HG02588 (cell line): ENCODE results near the gene RBBP8NL.
A peak's percentile ranks its signal among the peaks of the same experiment; 100 is the strongest.

Experiments used
- ATAC-seq: cut with Tn5 transposase; IDR thresholded peaks from one replicate; pipeline ENCODE4 v1.9.1; 2021; ENCODE audit warnings: mild to moderate bottlenecking, moderate library complexity; ENCODE audit not compliant: unreplicated experiment

The RBBP8NL gene

GRCh38 chr20:62393830-62394229, 33.5 kb downstream of the RBBP8NL start:
- no peak for ATAC-seq

- ATAC-seq = no peak
Observed at GRCh38 chr20:62393335-62393665, 34.0 kb downstream of the RBBP8NL start.

- ATAC-seq = no peak
Observed at GRCh38 chr20:62392621-62393334, 34.6 kb downstream of the RBBP8NL start.

- ATAC-seq = no peak
Observed at GRCh38 chr20:62392077-62392418, 35.3 kb downstream of the RBBP8NL start.

GRCh38 chr20:62391165-62392076, 35.9 kb downstream of the RBBP8NL start:
- no peak for ATAC-seq

- ATAC-seq = no peak
Observed at GRCh38 chr20:62390317-62391164, 36.8 kb downstream of the RBBP8NL start.

- no peak for ATAC-seq
Observed at GRCh38 chr20:62389601-62390087, 37.7 kb downstream of the RBBP8NL start.

- no peak for ATAC-seq
Observed at GRCh38 chr20:62388839-62389600, 38.3 kb downstream of the RBBP8NL start.

GRCh38 chr20:62387933-62388635, 39.3 kb downstream of the RBBP8NL start:
- ATAC-seq = no peak

GRCh38 chr20:62387219-62387913, 40.0 kb downstream of the RBBP8NL start:
- no peak for ATAC-seq

GRCh38 chr20:62386383-62387218, 40.7 kb downstream of the RBBP8NL start, which contains the start of gene RPS21:
Gene RPS21 (plus strand): TSS chr20:62387103. CDS start chr20:62387339, 236 bp downstream.
- peak; percentile 81 for ATAC-seq

- ATAC-seq = no peak
Observed at GRCh38 chr20:62382306-62383198, 44.8 kb downstream of the RBBP8NL start.

- ATAC-seq = no peak
Observed at GRCh38 chr20:62381842-62382241, 45.5 kb downstream of the RBBP8NL start.

- no peak for ATAC-seq
Observed at GRCh38 chr20:62381202-62381797, 46.0 kb downstream of the RBBP8NL start.

- ATAC-seq = no peak
Observed at GRCh38 chr20:62378215-62378614, 49.1 kb downstream of the RBBP8NL start.

- no peak for ATAC-seq
Observed at GRCh38 chr20:62377615-62378178, 49.6 kb downstream of the RBBP8NL start.

- no peak for ATAC-seq
Observed at GRCh38 chr20:62377064-62377461, 50.3 kb downstream of the RBBP8NL start.
